HAP-1 (cell line): ENCODE data around the gene SRGAP2.
"Not testable (repeated sequence)": the region's sequence is repeated elsewhere in the genome, so short reads cannot be mapped to it uniquely, and the experiment has no call there.

ENCODE experiments used
- DNase-seq, 2 experiments: peaks; one replicate each; pipeline ENCODE4 v3.0.0-alpha.2; 2016 to 2020; ENCODE audit warnings: low spot score in 2 of 2
- H3K27me3 ChIP-seq: fragments of 250-450 bp; sonication (Bioruptor Pico); 2 replicates; pipeline ENCODE4 v1.5.1; 2020; ENCODE audit warnings: low read depth, mild to moderate bottlenecking, moderate library complexity
- H3K36me3 ChIP-seq: fragments of 250-450 bp; sonication (Bioruptor Pico); replicated peaks from 2 replicates; pipeline ENCODE4 v1.5.1; 2020; ENCODE audit warnings: mild to moderate bottlenecking
- H3K4me1 ChIP-seq: fragments of 250-450 bp; sonication (Bioruptor Pico); 2 replicates; pipeline ENCODE4 v1.5.1; 2020; ENCODE audit warnings: mild to moderate bottlenecking
- H3K4me3 ChIP-seq: fragments of 250-450 bp; sonication (Bioruptor Pico); 2 replicates; pipeline ENCODE4 v1.5.1; 2020; ENCODE audit warnings: mild to moderate bottlenecking, moderate library complexity
- H3K9me3 ChIP-seq: fragments of 250-450 bp; sonication (Bioruptor Pico); 2 replicates; pipeline ENCODE4 v1.5.1; 2020; ENCODE audit warnings: mild to moderate bottlenecking, moderate library complexity
- in situ Hi-C: fragments of 300-500 bp; cut with MboI; formaldehyde crosslinking; loops from 3 replicates; pipeline ENCODE4 v1.14.3; 2020; ENCODE audit warnings: low sequenced_read_pairs, inconsistent platforms, mixed read lengths

SRGAP2 gene

DNA sequence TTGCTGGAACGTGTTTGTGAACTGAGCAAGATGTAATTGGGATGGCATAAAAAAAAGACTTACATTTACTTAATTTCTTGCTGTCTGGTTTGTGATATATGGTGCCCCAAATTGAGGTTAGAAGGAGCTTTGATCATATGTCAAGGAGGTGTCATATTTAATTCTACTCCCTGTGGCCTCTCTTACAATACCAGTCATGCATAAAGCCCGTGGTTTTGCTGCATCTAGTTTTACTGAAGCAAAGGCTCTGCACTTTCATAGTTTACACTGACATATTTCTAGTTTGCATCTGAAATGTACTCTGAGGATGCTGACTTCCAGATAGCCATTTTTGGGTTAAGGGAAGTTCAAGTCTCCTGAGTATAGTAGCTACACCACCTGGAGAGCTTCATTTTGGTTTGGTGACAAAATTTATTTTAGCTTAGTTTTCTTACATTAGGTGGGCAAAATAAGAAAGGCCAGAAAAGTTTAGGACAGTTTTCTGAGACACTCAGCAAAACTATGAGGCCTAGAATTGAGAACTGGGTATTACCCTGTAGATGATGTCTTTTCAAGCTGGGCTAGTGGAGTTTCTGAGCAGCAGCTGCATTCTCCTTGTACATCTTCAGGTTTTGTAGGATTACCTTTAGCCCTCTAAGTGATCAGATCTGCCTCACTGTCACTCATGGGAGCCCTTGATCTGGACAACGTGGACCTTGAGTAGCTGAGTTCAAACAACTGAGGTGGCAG lies 47.8 kb downstream of the SRGAP2 start:
- in situ Hi-C loops, H3K36me3 ChIP-seq, DNase-seq, H3K9me3 ChIP-seq, H3K27me3 ChIP-seq, H3K4me1 ChIP-seq, H3K4me3 ChIP-seq: not testable (repeated sequence)

GRCh38 chr1:206252680-206253335 lies 49.5 kb downstream of the SRGAP2 start:
- H3K36me3 ChIP-seq, DNase-seq, H3K4me3 ChIP-seq, H3K4me1 ChIP-seq, H3K9me3 ChIP-seq, in situ Hi-C loops, H3K27me3 ChIP-seq: not testable (repeated sequence)
